NK-92 (cell line): Measurements from ENCODE around the gene LPCAT3.
"Not testable (repeated sequence)": the region's sequence is repeated elsewhere in the genome, so short reads cannot be mapped to it uniquely, and the experiment has no call there.

Source experiments
- DNase-seq: peaks from one replicate; lab custom pipeline; 2025; ENCODE audit not compliant: unreplicated experiment; lab: John Stamatoyannopoulos, UW

The LPCAT3 gene

GRCh38 chr12:7038591-7038990 is 20.3 kb upstream of the LPCAT3 start:
- DNase-seq: no peak

- not testable (repeated sequence) for DNase-seq
Observed at GRCh38 chr12:7037411-7037810, 19.1 kb upstream of the LPCAT3 start.

GRCh38 chr12:7035463-7035862 is 17.2 kb upstream of the LPCAT3 start:
- DNase-seq: no peak

- DNase-seq: no peak
Observed at GRCh38 chr12:7034464-7034863, 16.2 kb upstream of the LPCAT3 start.

GRCh38 chr12:7032990-7033389 is 14.7 kb upstream of the LPCAT3 start:
- no peak for DNase-seq

- DNase-seq: no peak
Observed at GRCh38 chr12:7031306-7031705, 13.0 kb upstream of the LPCAT3 start.

GRCh38 chr12:7026854-7027253 is 8.6 kb upstream of the LPCAT3 start:
- no peak for DNase-seq

- no peak for DNase-seq
Observed at GRCh38 chr12:7023114-7023513, 4.8 kb upstream of the LPCAT3 start.

- DNase-seq: no peak
Observed at GRCh38 chr12:7021956-7022355, 3.7 kb upstream of the LPCAT3 start.

GRCh38 chr12:7019043-7019569 is 830 bp upstream of the LPCAT3 start:
- DNase-seq: no peak

- DNase-seq: no peak
Observed at GRCh38 chr12:7017870-7018349, 366 bp downstream of the LPCAT3 start.

- no peak for DNase-seq
Observed at GRCh38 chr12:7016958-7017571, 1.2 kb downstream of the LPCAT3 start.

- DNase-seq: no peak
Observed at GRCh38 chr12:7015555-7016370, 2.5 kb downstream of the LPCAT3 start.

- DNase-seq: no peak
Observed at GRCh38 chr12:7013101-7013500, 5.2 kb downstream of the LPCAT3 start.

GRCh38 chr12:7012024-7012607 is 6.2 kb downstream of the LPCAT3 start:
- no peak for DNase-seq

- DNase-seq: not testable (repeated sequence)
Observed at GRCh38 chr12:7011398-7011797, 6.9 kb downstream of the LPCAT3 start.

- DNase-seq: no peak
Observed at GRCh38 chr12:7009512-7009911, 8.8 kb downstream of the LPCAT3 start.

- DNase-seq: no peak
Observed at GRCh38 chr12:7008864-7009263, 9.4 kb downstream of the LPCAT3 start.

GRCh38 chr12:7006639-7007038 is 11.6 kb downstream of the LPCAT3 start:
- no peak for DNase-seq

- DNase-seq: no peak
Observed at GRCh38 chr12:7005311-7005710, 13.0 kb downstream of the LPCAT3 start.

GRCh38 chr12:7004840-7005239 is 13.4 kb downstream of the LPCAT3 start:
- DNase-seq: no peak

- DNase-seq: no peak
Observed at GRCh38 chr12:7004287-7004803, 13.9 kb downstream of the LPCAT3 start.
